Nasal cavity respiratory epithelium epithelial cell of viscerocranial mucosa (primary cell): ENCODE data around the gene RBM47. TPM values are rescaled to one million over a fixed set of nuclear protein-coding genes. Genes with fewer than 3 reads are reported as not detected.

Experiments
- total RNA-seq: library from RNA; depleted of rRNA; stranded (reverse); fragments of >200 nt; gene quantifications from 2 replicates; pipeline ENCODE4 v1.2.3, GENCODE V29; 2014

RBM47 gene
- 42.7 and 113 TPM in 2 replicates for total RNA-seq

GRCh38 chr4:40629401-40630334 is at the start of gene RBM47:
Gene RBM47 (minus strand): TSS chr4:40629864. CDS start chr4:40438893, 190,971 bp downstream.

Other genes starting within 250 kb of the RBM47 start
- gene NSUN7, start 120.1 kb upstream of the RBM47 start, total RNA-seq: 3.6 and 4.1 TPM in 2 replicates